ENCODE measurements around the gene POLR2C. TPM values are rescaled to one million over a fixed set of nuclear protein-coding genes. Genes with fewer than 3 reads are reported as not detected.

POLR2C gene
- total and polyA plus RNA-seq, 5 donors from 2014 or later, result 41.9 to 79.8 (median 46.7) TPM

DNA sequence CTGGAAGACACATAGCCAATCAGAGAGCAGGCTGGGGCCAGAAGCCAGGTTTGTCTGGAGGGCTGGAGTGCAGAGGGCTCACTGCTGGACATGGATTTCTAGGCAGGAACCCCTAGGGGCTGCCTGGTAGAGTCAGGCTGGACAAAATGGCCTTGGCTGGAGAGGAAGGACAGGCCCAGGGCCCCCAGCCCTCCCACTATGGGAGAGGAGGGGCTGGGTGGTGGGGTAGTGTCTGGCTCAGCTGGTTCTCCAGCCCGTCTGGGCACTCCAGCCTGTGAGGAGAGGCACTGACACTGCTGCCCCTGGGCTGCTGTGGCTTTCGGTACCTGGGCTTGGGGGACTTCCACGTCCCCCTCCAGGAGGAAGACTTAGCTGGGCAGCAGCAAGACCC is 45.6 kb downstream of the POLR2C start:
- Mint-ChIP-seq H3K9me3 (no peaks in the 10 kb centered on the region), H3K36me3 (peaks cover 3% of the 10 kb centered on the region), H3K4me1 (no peaks in the 10 kb centered on the region), H3K27ac (no peak overlapping the region), H3K27me3 (peaks cover 5% of the 10 kb centered on the region), H3K4me3 (no peak overlapping the region)
- H3K27me3 ChIP-seq (ENCODE audit: control insufficient read depth, insufficient read depth, low read length), result no peaks in the 10 kb centered on the region
- DNase-seq (no peak), ATAC-seq (ENCODE audit: low read depth in 2 of 2) (no peak)
- H3K4me1 ChIP-seq (ENCODE audit: control insufficient read depth, insufficient read depth, low read length, poor library complexity, severe bottlenecking), result no peaks in the 10 kb centered on the region
- H3K4me3 ChIP-seq (ENCODE audit: low read depth, low read length), result no peak overlapping the region
- no peaks in the 10 kb centered on the region for H3K9me3 ChIP-seq (ENCODE audit: control insufficient read depth in 2 of 2, low read length in 2 of 2)
- H3K36me3 ChIP-seq (ENCODE audit: control insufficient read depth, insufficient read depth, low read length), result no peaks in the 10 kb centered on the region
- no peak overlapping the region for H3K27ac ChIP-seq (ENCODE audit: insufficient read depth, low read length, poor library complexity, severe bottlenecking)

DNA sequence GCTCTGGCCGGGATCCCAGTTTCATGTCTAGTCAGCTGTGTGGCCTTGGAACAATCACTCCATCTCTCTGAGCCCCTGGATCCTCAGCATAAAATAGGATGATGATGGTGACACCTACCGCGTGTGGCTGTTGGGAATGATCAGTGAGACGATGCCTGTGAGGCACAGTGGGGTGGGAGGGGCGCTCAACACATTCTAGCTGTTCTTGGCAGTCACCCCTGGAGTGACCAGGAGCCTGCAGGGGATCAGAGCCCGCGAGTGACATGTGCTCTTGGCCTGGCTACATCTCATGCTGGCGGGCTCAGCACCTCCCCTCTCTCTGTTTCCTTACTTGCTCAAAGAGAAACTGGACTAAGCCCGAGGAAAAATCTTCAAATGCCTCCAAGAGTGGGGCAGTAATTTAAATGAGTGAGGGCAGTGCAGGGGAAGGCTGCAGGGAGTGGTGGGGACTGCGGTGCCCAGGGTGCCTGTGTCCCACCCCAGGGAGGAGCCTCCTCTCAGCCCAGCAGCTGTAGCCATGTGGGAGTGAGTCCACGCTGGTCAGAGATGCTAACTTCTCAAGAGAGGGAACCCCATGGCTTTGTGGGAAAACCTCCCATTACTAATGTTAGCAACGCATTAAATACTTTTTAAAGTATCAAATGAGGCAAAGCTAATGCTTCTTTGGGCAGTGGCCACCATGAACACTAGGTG is 46.9 kb downstream of the POLR2C start:
- Histone ChIP-seq H3K9me3 (ENCODE audit: control insufficient read depth in 2 of 2, low read length in 2 of 2) (no peaks in the 10 kb centered on the region), H3K4me3 (ENCODE audit: low read depth, low read length) (no peak overlapping the region), H3K27ac (ENCODE audit: insufficient read depth, low read length, poor library complexity, severe bottlenecking) (no peak overlapping the region), H3K4me1 (ENCODE audit: control insufficient read depth, insufficient read depth, low read length, poor library complexity, severe bottlenecking) (no peaks in the 10 kb centered on the region), H3K27me3 (ENCODE audit: control insufficient read depth, insufficient read depth, low read length) (no peaks in the 10 kb centered on the region), H3K36me3 (ENCODE audit: control insufficient read depth, insufficient read depth, low read length) (no peaks in the 10 kb centered on the region)
- no peak overlapping the region for H3K4me3 Mint-ChIP-seq
- no peaks in the 10 kb centered on the region for H3K4me1 Mint-ChIP-seq
- DNase-seq (no peak), ATAC-seq (ENCODE audit: low read depth in 2 of 2) (no peak)
- peaks cover 5% of the 10 kb centered on the region for H3K27me3 Mint-ChIP-seq
- no peak overlapping the region for H3K27ac Mint-ChIP-seq
- H3K36me3 Mint-ChIP-seq, result peaks cover 14% of the 10 kb centered on the region
- no peaks in the 10 kb centered on the region for H3K9me3 Mint-ChIP-seq

DNA sequence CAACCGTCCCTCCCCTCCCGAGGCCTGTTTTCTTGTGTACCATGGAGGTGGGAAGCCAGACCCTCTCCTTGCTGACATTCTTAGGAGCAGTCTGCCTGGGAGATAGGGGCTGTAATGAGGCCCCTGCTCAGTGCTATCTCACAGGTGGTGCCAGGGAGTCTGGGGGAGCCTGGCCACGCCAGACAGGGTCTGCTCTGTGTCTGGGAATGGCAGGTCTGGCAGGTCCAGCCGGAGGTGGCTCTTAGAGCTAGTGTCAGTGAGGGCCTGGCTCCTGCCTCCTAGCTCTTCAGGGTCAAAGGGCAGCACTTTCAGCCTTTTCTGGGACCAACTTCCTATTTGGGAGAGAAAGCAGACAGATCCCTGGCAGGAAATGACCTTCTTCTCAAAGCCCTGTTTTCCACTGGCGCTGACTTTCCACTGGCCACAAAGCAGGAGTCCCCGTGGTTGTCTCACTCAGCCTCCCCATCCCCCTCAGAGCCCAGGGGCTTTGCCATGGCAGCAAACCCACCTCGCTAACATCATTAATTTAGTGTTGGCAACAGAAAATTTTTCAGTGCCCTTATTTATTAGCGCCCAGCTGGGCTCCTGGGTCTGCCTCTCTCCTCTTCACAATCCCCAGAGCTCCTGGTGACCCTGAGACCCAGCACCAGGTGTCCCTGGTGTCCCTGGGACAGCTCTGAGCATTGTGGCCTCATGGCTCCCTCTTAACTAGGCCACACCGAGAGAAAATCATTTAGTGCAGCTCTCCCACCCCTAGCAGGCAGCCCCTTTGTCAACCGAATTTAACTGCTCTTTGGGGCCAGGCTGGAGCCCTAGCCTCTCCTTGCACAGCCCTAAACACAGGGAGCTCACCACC is 47.8 kb downstream of the POLR2C start:
- Mint-ChIP-seq H3K27ac (no peak overlapping the region), H3K27me3 (peaks cover 5% of the 10 kb centered on the region), H3K9me3 (no peaks in the 10 kb centered on the region), H3K4me1 (no peaks in the 10 kb centered on the region), H3K36me3 (peaks cover 17% of the 10 kb centered on the region), H3K4me3 (no peak overlapping the region)
- Histone ChIP-seq H3K4me1 (ENCODE audit: control insufficient read depth, insufficient read depth, low read length, poor library complexity, severe bottlenecking) (no peaks in the 10 kb centered on the region), H3K4me3 (ENCODE audit: low read depth, low read length) (no peak overlapping the region), H3K9me3 (ENCODE audit: control insufficient read depth in 2 of 2, low read length in 2 of 2) (no peaks in the 10 kb centered on the region), H3K27me3 (ENCODE audit: control insufficient read depth, insufficient read depth, low read length) (no peaks in the 10 kb centered on the region), H3K27ac (ENCODE audit: insufficient read depth, low read length, poor library complexity, severe bottlenecking) (no peak overlapping the region), H3K36me3 (ENCODE audit: control insufficient read depth, insufficient read depth, low read length) (no peaks in the 10 kb centered on the region)
- ATAC-seq (ENCODE audit: low read depth in 2 of 2) (no peak), DNase-seq (no peak)

DNA sequence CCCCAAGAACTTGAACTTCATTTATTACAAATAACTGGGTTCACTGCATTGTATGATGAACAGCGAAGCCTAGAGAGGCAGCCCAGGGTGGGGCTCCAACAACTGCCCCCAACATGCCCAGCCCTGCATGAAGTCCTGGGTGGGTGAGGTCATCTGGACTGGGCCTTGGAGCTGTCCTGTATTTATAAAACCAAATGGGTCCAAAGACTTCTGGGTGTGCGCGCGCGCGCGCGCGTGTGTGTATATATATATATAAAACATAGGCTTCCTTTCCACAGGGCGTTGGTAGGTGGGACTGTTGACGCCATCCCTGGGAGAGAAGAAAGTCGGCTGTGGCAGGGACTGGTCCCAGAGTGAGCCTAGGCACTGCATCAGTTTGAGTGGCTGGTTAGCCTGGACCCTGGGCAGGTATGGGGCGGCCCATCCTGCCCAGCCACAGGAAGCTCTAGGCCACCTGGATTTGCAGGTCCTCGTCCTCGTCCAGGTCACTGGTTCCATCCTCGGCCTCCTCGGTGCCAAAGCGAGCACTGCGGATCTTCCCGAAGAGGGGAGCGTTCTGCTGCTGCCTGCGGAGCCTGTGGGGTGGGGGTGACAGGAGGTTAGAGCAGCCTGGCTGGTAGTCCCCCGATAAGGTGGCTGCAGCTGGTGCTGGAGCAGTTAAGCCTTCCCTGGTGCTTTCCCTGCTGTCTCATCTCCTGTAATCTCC is 50.0 kb downstream of the POLR2C start:
- H3K4me3 ChIP-seq (ENCODE audit: low read depth, low read length), result no peak overlapping the region
- no peak overlapping the region for H3K27ac Mint-ChIP-seq
- H3K36me3 ChIP-seq (ENCODE audit: control insufficient read depth, insufficient read depth, low read length), result no peaks in the 10 kb centered on the region
- no peaks in the 10 kb centered on the region for H3K9me3 Mint-ChIP-seq
- no peak overlapping the region for H3K27ac ChIP-seq (ENCODE audit: insufficient read depth, low read length, poor library complexity, severe bottlenecking)
- H3K36me3 Mint-ChIP-seq, result peaks cover 30% of the 10 kb centered on the region
- H3K9me3 ChIP-seq (ENCODE audit: control insufficient read depth in 2 of 2, low read length in 2 of 2), result no peaks in the 10 kb centered on the region
- no peaks in the 10 kb centered on the region for H3K4me1 ChIP-seq (ENCODE audit: control insufficient read depth, insufficient read depth, low read length, poor library complexity, severe bottlenecking)
- no peaks in the 10 kb centered on the region for H3K27me3 ChIP-seq (ENCODE audit: control insufficient read depth, insufficient read depth, low read length)
- H3K4me3 Mint-ChIP-seq, result no peak overlapping the region
- no peaks in the 10 kb centered on the region for H3K27me3 Mint-ChIP-seq
- no peak for ATAC-seq (ENCODE audit: low read depth in 2 of 2)
- no peaks in the 10 kb centered on the region for H3K4me1 Mint-ChIP-seq
- DNase-seq, result no peak

DNA sequence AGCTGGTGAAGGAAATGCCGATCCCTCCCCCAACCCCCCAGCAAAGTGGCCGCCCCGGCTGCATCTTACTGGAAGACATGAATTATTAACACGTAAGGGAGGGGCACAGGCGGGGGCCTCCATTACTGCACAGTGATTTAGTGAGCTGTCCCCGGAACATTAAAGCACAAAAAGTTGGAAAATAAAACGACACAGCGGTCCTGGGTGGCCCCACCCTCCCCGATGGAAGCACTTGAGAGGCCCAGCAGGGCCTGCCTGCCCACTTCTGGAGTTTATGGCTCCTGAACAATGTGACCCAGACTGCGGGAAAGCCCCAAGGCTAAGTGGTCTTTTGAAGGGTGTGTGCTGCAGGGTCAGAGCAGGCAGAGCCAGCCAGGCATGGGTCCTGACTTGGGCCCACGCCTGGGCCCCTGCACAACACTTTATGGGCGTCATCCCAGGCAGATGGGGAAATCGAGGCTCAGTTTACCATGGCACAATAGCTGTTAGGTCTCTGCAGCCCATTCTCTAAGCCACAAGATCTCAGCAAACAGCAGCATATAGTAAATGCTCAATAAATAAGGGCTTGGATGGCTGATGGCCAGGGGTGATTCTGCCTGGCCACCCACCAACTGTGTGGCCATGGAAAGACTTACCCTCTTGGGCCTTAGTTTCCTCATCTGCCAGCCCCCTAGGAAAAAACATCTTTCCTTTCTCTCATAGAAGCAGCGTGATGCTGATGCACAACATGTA is 51.1 kb downstream of the POLR2C start:
- no peaks in the 10 kb centered on the region for H3K9me3 Mint-ChIP-seq
- no peaks in the 10 kb centered on the region for H3K36me3 ChIP-seq (ENCODE audit: control insufficient read depth, insufficient read depth, low read length)
- no peak overlapping the region for H3K4me3 ChIP-seq (ENCODE audit: low read depth, low read length)
- H3K27me3 ChIP-seq (ENCODE audit: control insufficient read depth, insufficient read depth, low read length), result no peaks in the 10 kb centered on the region
- no peaks in the 10 kb centered on the region for H3K9me3 ChIP-seq (ENCODE audit: control insufficient read depth in 2 of 2, low read length in 2 of 2)
- peaks cover 30% of the 10 kb centered on the region for H3K36me3 Mint-ChIP-seq
- H3K27ac Mint-ChIP-seq, result peak overlapping the region in 1 of 3 donors; percentile 46
- DNase-seq (no peak), ATAC-seq (ENCODE audit: low read depth in 2 of 2) (no peak)
- no peaks in the 10 kb centered on the region for H3K4me1 ChIP-seq (ENCODE audit: control insufficient read depth, insufficient read depth, low read length, poor library complexity, severe bottlenecking)
- H3K27me3 Mint-ChIP-seq, result no peaks in the 10 kb centered on the region
- H3K4me1 Mint-ChIP-seq, result no peaks in the 10 kb centered on the region
- no peak overlapping the region for H3K4me3 Mint-ChIP-seq
- H3K27ac ChIP-seq (ENCODE audit: insufficient read depth, low read length, poor library complexity, severe bottlenecking), result no peak overlapping the region

DNA sequence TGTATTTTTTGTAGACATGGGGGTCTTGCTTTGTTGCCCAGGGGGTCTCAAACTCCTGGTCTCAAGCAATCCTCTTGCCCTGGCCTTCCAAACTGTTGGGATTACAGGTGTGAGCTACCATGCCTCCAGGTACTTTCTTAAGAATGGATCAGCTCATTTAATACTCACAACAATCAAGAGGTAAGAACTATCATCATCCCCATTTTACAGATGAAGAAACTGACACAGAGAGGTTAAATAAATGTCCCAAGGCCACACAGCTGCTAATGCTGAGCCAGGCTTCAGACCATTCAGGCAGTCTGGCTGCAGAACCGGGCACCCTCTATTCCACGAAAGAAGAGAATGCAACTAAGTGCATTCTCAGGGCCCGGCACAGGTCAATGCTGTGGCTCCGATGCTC is 51.9 kb downstream of the POLR2C start:
- Histone ChIP-seq H3K27ac (ENCODE audit: insufficient read depth, low read length, poor library complexity, severe bottlenecking) (no peak overlapping the region), H3K4me3 (ENCODE audit: low read depth, low read length) (no peak overlapping the region), H3K36me3 (ENCODE audit: control insufficient read depth, insufficient read depth, low read length) (no peaks in the 10 kb centered on the region), H3K9me3 (ENCODE audit: control insufficient read depth in 2 of 2, low read length in 2 of 2) (no peaks in the 10 kb centered on the region), H3K4me1 (ENCODE audit: control insufficient read depth, insufficient read depth, low read length, poor library complexity, severe bottlenecking) (no peaks in the 10 kb centered on the region), H3K27me3 (ENCODE audit: control insufficient read depth, insufficient read depth, low read length) (no peaks in the 10 kb centered on the region)
- no peaks in the 10 kb centered on the region for H3K9me3 Mint-ChIP-seq
- no peaks in the 10 kb centered on the region for H3K27me3 Mint-ChIP-seq
- DNase-seq (no peak), ATAC-seq (ENCODE audit: low read depth in 2 of 2) (no peak)
- peak overlapping the region in 1 of 3 donors; percentile 38 for H3K27ac Mint-ChIP-seq
- H3K4me3 Mint-ChIP-seq, result no peak overlapping the region
- peaks cover 34% of the 10 kb centered on the region for H3K36me3 Mint-ChIP-seq
- no peaks in the 10 kb centered on the region for H3K4me1 Mint-ChIP-seq

DNA sequence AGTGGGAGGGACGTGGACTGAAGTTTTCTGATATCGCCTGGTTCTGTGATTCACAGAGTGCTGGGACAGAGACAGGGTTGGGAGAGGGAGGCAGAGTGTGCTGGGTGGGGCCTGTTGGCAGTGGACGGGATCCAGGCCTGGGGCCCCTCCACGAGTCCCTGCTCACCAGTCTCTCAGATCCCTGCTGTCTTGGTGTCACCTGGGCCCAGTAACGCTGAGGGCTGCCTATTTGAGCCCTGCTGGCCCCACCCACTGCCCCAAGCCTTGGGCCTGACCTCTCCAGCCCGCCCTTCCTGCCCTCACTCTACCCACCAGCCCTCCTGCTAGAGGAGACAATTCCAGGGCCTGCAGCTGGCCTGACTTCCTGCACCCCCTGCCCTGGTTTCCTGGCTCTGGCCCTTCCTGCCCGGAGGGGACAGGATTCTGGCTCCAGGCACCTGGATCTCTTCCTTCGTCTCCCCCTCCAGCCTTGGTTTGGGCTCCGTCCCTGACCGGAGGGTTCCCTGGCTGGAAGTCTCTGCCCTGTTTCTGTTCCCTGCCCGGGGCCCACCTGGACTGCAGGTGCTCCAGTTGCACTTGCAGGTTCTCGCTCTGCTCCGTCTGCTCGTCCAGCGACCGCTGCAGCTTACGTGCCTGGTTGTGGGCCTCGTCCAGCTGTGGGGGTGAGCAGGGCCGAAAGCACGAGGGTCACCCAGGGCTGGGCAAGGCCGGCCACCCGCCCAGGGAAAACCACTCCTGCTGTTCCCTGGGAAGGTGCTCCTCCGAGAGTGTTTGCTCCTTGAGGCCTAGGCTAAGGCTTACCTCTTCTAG is 52.5 kb downstream of the POLR2C start:
- Mint-ChIP-seq H3K4me1 (peaks cover 0 to 3% (median 1%) of the 10 kb centered on the region in 4 donors), H3K27ac (peak overlapping the region in 1 of 3 donors; percentile 38), H3K36me3 (peaks cover 34% of the 10 kb centered on the region), H3K27me3 (no peaks in the 10 kb centered on the region), H3K9me3 (no peaks in the 10 kb centered on the region), H3K4me3 (no peak overlapping the region)
- H3K4me3 ChIP-seq (ENCODE audit: low read depth, low read length), result no peak overlapping the region
- H3K27me3 ChIP-seq (ENCODE audit: control insufficient read depth, insufficient read depth, low read length), result no peaks in the 10 kb centered on the region
- H3K36me3 ChIP-seq (ENCODE audit: control insufficient read depth, insufficient read depth, low read length), result no peaks in the 10 kb centered on the region
- no peak for ATAC-seq (ENCODE audit: low read depth in 2 of 2)
- DNase-seq, result no peak
- H3K9me3 ChIP-seq (ENCODE audit: control insufficient read depth in 2 of 2, low read length in 2 of 2), result no peaks in the 10 kb centered on the region
- H3K4me1 ChIP-seq (ENCODE audit: control insufficient read depth, insufficient read depth, low read length, poor library complexity, severe bottlenecking), result no peaks in the 10 kb centered on the region
- no peak overlapping the region for H3K27ac ChIP-seq (ENCODE audit: insufficient read depth, low read length, poor library complexity, severe bottlenecking)
